Right lung (tissue), 5 donors: ENCODE measurements around the gene PYGO2. TPM values are rescaled to one million over a fixed set of nuclear protein-coding genes. Genes with fewer than 3 reads are reported as not detected.
"Not testable (repeated sequence)": the region's sequence is repeated elsewhere in the genome, so short reads cannot be mapped to it uniquely, and the experiment has no call there.

Experiments
- DNase-seq, 2 donors: peaks; one replicate each; pipeline ENCODE4 v3.0.0-alpha.2; 2013
- polyA plus RNA-seq, 5 donors: library from polyadenylated mRNA; unstranded; fragments of 120-200 nt; gene quantifications; one replicate each; pipeline versions ENCODE4 v1.2.1 to v1.2.3, GENCODE V29; 2013; ENCODE audit warnings: inconsistent platforms in 1 of 5, low replicate concordance in 1 of 5; ENCODE audit not compliant: insufficient read length in 5 of 5, insufficient read depth in 1 of 5

PYGO2 gene
- polyA plus RNA-seq, 5 donors: 32.9 to 42.8 (median 40.9) TPM

DNA sequence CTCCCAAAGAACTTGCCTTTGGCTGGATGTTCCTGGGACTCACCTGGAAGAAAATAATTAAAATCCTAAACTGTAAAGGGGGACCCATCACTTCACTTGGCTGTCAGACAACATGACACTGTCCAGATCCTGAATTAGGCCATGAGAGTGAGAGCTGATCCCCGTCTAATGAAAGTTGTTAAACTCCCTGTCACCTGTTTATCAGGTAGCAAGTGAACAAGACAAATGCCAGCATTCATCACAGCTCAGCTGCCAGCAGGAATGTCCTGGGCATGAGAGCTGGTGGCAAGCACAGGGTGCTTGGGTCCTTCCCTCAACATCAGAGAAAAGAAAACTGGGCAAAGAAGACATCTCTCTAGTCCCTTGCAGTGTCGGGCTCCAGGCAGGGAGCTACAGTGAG is 48.8 kb downstream of the PYGO2 start:
- DNase-seq: no peak

- DNase-seq: no peak
Observed at GRCh38 chr1:154911691-154912550, 49.7 kb downstream of the PYGO2 start.

- no peak for DNase-seq
Observed at GRCh38 chr1:154910851-154911250, 50.7 kb downstream of the PYGO2 start.

GRCh38 chr1:154908937-154909336 is 52.6 kb downstream of the PYGO2 start:
- DNase-seq: no peak

- DNase-seq: not testable (repeated sequence)
Observed at GRCh38 chr1:154908129-154908528, 53.5 kb downstream of the PYGO2 start.

Other genes starting within 250 kb of the PYGO2 start
- 1 to 10 TPM; 1.8 to 3.2 (median 2.3) TPM for gene KCNN3, start 91.5 kb downstream of the PYGO2 start, polyA plus RNA-seq
- 10 to 100 TPM; 26.2 to 39.4 (median 29.5) TPM for gene PMVK, start 25.1 kb downstream of the PYGO2 start, polyA plus RNA-seq
- 10 to 100 TPM; 62.9 to 88.3 (median 77.0) TPM for gene PBXIP1, start 5.7 kb downstream of the PYGO2 start, polyA plus RNA-seq
- 100 to 1,000 TPM; 121 to 136 (median 123) TPM for gene SHC1, start 9.0 kb upstream of the PYGO2 start, polyA plus RNA-seq
- 100 to 1,000 TPM in 3 of 5 donors, 10 to 100 TPM in 2; 85.1 to 149 (median 115) TPM for gene CKS1B, start 12.9 kb upstream of the PYGO2 start, polyA plus RNA-seq
- 10 to 100 TPM; 27.1 to 33.6 (median 28.1) TPM for gene FLAD1, start 21.6 kb upstream of the PYGO2 start, polyA plus RNA-seq
- gene LENEP, start 31.8 kb upstream of the PYGO2 start, polyA plus RNA-seq: 1 to 10 TPM in 1 of 5 donors, under 1 TPM in 4; 0.46 to 1.2 (median 0.66) TPM
- gene ZBTB7B, start 41.0 kb upstream of the PYGO2 start, polyA plus RNA-seq: 10 to 100 TPM; 10.7 to 26.3 (median 18.8) TPM
- 1 to 10 TPM; 1.6 to 2.7 (median 2.4) TPM for gene DCST2, start 72.0 kb upstream of the PYGO2 start, polyA plus RNA-seq
- under 1 TPM; 0.34 to 0.69 (median 0.53) TPM for gene DCST1, start 72.0 kb upstream of the PYGO2 start, polyA plus RNA-seq
- gene ADAM15, start 89.5 kb upstream of the PYGO2 start, polyA plus RNA-seq: 100 to 1,000 TPM in 1 of 5 donors, 10 to 100 TPM in 4; 50.0 to 103 (median 64.8) TPM
- gene EFNA4, start 102.0 kb upstream of the PYGO2 start, polyA plus RNA-seq: 10 to 100 TPM; 16.0 to 25.3 (median 23.3) TPM
- 1 to 10 TPM; 2.9 to 5.6 (median 4.3) TPM for gene EFNA3, start 117.1 kb upstream of the PYGO2 start, polyA plus RNA-seq
- gene EFNA1, start 166.1 kb upstream of the PYGO2 start, polyA plus RNA-seq: 100 to 1,000 TPM in 2 of 5 donors, 10 to 100 TPM in 3; 94.5 to 116 (median 96.8) TPM
- 10 to 100 TPM; 32.7 to 41.6 (median 37.3) TPM for gene SLC50A1, start 174.1 kb upstream of the PYGO2 start, polyA plus RNA-seq
- 10 to 100 TPM; 19.1 to 37.1 (median 26.6) TPM for gene DPM3, start 178.7 kb upstream of the PYGO2 start, polyA plus RNA-seq
- gene KRTCAP2, start 211.5 kb upstream of the PYGO2 start, polyA plus RNA-seq: 100 to 1,000 TPM; 103 to 120 (median 117) TPM
- gene TRIM46, start 212.1 kb upstream of the PYGO2 start, polyA plus RNA-seq: 1 to 10 TPM; 2.9 to 5.6 (median 4.3) TPM
- gene THBS3, start 246.1 kb upstream of the PYGO2 start, polyA plus RNA-seq: 10 to 100 TPM; 37.5 to 47.0 (median 42.8) TPM
- 10 to 100 TPM; 27.8 to 38.3 (median 32.0) TPM for gene MTX1, start 246.9 kb upstream of the PYGO2 start, polyA plus RNA-seq